Esophagus squamous epithelium (tissue), 5 donors: ENCODE measurements around the gene NEDD4L. TPM values are rescaled to one million over a fixed set of nuclear protein-coding genes. Genes with fewer than 3 reads are reported as not detected.
"Not testable (repeated sequence)": the region's sequence is repeated elsewhere in the genome, so short reads cannot be mapped to it uniquely, and the experiment has no call there.

ENCODE experiments used
- DNase-seq: peaks from one replicate; lab custom pipeline; 2025; lab: John Stamatoyannopoulos, UW
- H3K27ac ChIP-seq, 4 donors: fragments of 200-600 bp; sonication (generic); one replicate each; pipeline ENCODE4 v1.5.1; 2016 to 2019; ENCODE audit warnings: mild to moderate bottlenecking in 1 of 4
- H3K27me3 ChIP-seq, 4 donors: fragments of 200-600 bp; sonication (generic); 1 replicate in 3 of 4; 2 replicates in 1 of 4; pipeline versions ENCODE4 v1.5.1 to v1.6.0; 2017 to 2021; ENCODE audit warnings: antibody characterized with exemption in 1 of 4
- H3K36me3 ChIP-seq, 3 donors: fragments of 200-600 bp; sonication (generic); one replicate each; pipeline ENCODE4 v1.5.1; 2016 to 2019
- H3K4me1 ChIP-seq, 3 donors: fragments of 200-600 bp; sonication (generic); one replicate each; pipeline ENCODE4 v1.5.1; 2017 to 2019
- H3K4me3 ChIP-seq, 4 donors: fragments of 200-600 bp; sonication (generic); 1 replicate in 3 of 4; 2 replicates in 1 of 4; pipeline ENCODE4 v1.5.1; 2016 to 2019; ENCODE audit warnings: mild to moderate bottlenecking in 2 of 4, moderate library complexity in 1 of 4
- H3K9me3 ChIP-seq, 3 donors: fragments of 200-600 bp; sonication (generic); one replicate each; pipeline ENCODE4 v1.5.1; 2016 to 2019
- POLR2A ChIP-seq, 4 donors: fragments of 450-650 bp; IDR thresholded peaks; one replicate each; pipeline ENCODE4 v1.6.1; 2017; ENCODE audit warnings: antibody characterized with exemption in 4 of 4, mild to moderate bottlenecking in 4 of 4, moderate library complexity in 3 of 4
- WGBS, 2 donors: methylation state at CpG; one replicate each; pipeline ENCODE4 v1.1.5; 2018; 5-methylcytosine and 5-hydroxymethylcytosine counted together
- intact Hi-C: fragments of 100-400 bp; cut with DNase I; formaldehyde crosslinking; loops from one replicate; pipeline ENCODE4 v1.15.0; 2022
- total RNA-seq, 4 donors: library from RNA; depleted of rRNA; stranded (reverse); fragments of >200 nt; gene quantifications; one replicate each; pipeline ENCODE4 v1.1.0, GENCODE V29; 2016
- TF ChIP-seq, protein P1 (sequence below), 6 experiments: fragments of 450-650 bp in 4 of 6; fragments of 200-600 bp in 2 of 6; sonication (generic) in 2 of 6; IDR thresholded peaks; one replicate each; pipeline ENCODE4 v1.5.1; 2016 to 2019; ENCODE audit warnings: antibody characterized with exemption in 6 of 6, mild to moderate bottlenecking in 4 of 6, moderate library complexity in 4 of 6
- donor health status: DM: yes; HTN: yes; CAD: no.

The NEDD4L gene
- total RNA-seq, 4 donors from 2014 or later, result 17.0 to 27.6 (median 21.9) TPM

- Histone ChIP-seq H3K4me3 (no peak overlapping the region), H3K36me3 (peaks cover 0 to 12% (median 0%) of the 10 kb centered on the region in 3 donors), H3K27me3 (no peaks in the 10 kb centered on the region), H3K9me3 (no peaks in the 10 kb centered on the region), H3K27ac (no peak overlapping the region), H3K4me1 (peaks cover 0 to 17% (median 0%) of the 10 kb centered on the region in 3 donors)
- no peak for TF ChIP-seq POLR2A (IDR thresholded peaks at IDR 0.05)
- TF ChIP-seq, protein P1, sequence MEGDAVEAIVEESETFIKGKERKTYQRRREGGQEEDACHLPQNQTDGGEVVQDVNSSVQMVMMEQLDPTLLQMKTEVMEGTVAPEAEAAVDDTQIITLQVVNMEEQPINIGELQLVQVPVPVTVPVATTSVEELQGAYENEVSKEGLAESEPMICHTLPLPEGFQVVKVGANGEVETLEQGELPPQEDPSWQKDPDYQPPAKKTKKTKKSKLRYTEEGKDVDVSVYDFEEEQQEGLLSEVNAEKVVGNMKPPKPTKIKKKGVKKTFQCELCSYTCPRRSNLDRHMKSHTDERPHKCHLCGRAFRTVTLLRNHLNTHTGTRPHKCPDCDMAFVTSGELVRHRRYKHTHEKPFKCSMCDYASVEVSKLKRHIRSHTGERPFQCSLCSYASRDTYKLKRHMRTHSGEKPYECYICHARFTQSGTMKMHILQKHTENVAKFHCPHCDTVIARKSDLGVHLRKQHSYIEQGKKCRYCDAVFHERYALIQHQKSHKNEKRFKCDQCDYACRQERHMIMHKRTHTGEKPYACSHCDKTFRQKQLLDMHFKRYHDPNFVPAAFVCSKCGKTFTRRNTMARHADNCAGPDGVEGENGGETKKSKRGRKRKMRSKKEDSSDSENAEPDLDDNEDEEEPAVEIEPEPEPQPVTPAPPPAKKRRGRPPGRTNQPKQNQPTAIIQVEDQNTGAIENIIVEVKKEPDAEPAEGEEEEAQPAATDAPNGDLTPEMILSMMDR (IDR thresholded peaks at IDR 0.05), result no peak
- 87 to 90% methylated on average over 11 of the region's 11 CpGs for WGBS, 2 donors
- intact Hi-C loops, result no loop called here
- no peak for DNase-seq
These were observed 214.8 kb downstream of the NEDD4L start for GRCh38 chr18:58258692-58259342.

- WGBS, 2 donors, result 21 to 28% methylated on average over 7 of the region's 7 CpGs
- Histone ChIP-seq H3K27ac (peak overlapping the region; percentile 41 to 80 (median 69)), H3K4me1 (peaks cover 0 to 43% (median 0%) of the 10 kb centered on the region in 3 donors), H3K36me3 (no peaks in the 10 kb centered on the region), H3K27me3 (no peaks in the 10 kb centered on the region), H3K4me3 (peak overlapping the region in 3 of 4 donors; percentile 20 to 39 (median 24)), H3K9me3 (no peaks in the 10 kb centered on the region)
- no peak for TF ChIP-seq POLR2A (IDR thresholded peaks at IDR 0.05)
- TF ChIP-seq, protein P1 (IDR thresholded peaks at IDR 0.05), result no peak
- intact Hi-C loops, result no loop called here
- DNase-seq, result no peak
These were observed 219.3 kb downstream of the NEDD4L start for GRCh38 chr18:58263055-58263957.

- Histone ChIP-seq H3K4me3 (no peak overlapping the region), H3K27ac (peak overlapping the region in 2 of 4 donors; percentile 78 to 80), H3K36me3 (no peaks in the 10 kb centered on the region), H3K4me1 (peaks cover 0 to 49% (median 0%) of the 10 kb centered on the region in 3 donors), H3K27me3 (no peaks in the 10 kb centered on the region), H3K9me3 (no peaks in the 10 kb centered on the region)
- DNase-seq, result no peak
- intact Hi-C loops, result no loop called here
- TF ChIP-seq POLR2A (IDR thresholded peaks at IDR 0.05), result no peak
- TF ChIP-seq, protein P1 (IDR thresholded peaks at IDR 0.05), result no peak
- WGBS, 2 donors, result 83 to 84% methylated on average over 5 of the region's 5 CpGs
These were observed 220.0 kb downstream of the NEDD4L start for GRCh38 chr18:58264075-58264474.

DNA sequence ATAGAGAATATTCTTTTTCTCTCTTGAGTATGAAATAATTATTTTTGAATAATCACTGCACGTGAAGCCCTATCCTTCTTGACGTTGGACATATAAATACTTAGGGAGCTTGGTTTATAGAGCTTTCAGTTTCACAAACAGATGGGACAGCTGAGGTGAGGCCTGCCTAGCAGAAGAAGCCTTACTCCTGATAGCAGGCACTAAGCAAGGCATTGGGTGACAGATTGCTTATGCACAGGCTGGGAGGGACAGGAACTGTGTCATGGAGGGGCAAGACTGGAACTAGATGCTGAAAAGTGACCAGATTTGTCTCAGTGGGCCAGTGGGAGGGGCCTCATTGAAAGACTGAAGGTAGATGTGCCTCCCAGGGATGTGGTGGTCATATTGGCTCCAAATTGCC lies 220.8 kb downstream of the NEDD4L start:
- H3K9me3 ChIP-seq, result no peaks in the 10 kb centered on the region
- intact Hi-C loops, result no loop called here
- H3K4me1 ChIP-seq, result peaks cover 0 to 57% (median 4%) of the 10 kb centered on the region in 3 donors
- no peak for DNase-seq
- no peaks in the 10 kb centered on the region for H3K27me3 ChIP-seq
- no peaks in the 10 kb centered on the region for H3K36me3 ChIP-seq
- no peak for TF ChIP-seq POLR2A (IDR thresholded peaks at IDR 0.05)
- TF ChIP-seq, protein P1 (IDR thresholded peaks at IDR 0.05), result no peak
- WGBS, 2 donors, result 43 to 75% methylated on average over 2 of the region's 2 CpGs
- H3K27ac ChIP-seq, result no peak overlapping the region
- no peak overlapping the region for H3K4me3 ChIP-seq

DNA sequence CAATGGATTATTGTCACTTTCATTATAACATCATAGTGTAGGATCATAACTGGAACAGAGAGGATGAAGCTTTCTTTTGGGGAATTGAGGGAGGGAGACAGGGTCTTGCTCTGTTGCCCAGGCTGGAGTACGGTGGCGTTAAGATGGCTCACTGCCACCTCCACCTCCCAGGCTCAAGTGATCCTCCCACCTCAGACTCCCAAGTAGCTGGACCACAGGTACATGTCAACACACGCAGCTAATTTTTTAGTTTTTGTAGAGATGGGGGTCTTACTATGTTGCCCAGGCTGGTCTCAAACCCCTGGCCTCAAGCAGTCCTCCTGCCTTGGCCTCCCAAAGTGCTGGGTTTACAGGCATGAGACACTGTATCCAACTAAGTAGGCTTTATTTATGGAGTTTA lies 221.5 kb downstream of the NEDD4L start:
- H3K27me3 ChIP-seq, H3K9me3 ChIP-seq, intact Hi-C loops, H3K36me3 ChIP-seq, H3K4me3 ChIP-seq, H3K27ac ChIP-seq, DNase-seq: not testable (repeated sequence)
- 90 to 93% methylated on average over 3 of the region's 3 CpGs for WGBS, 2 donors
- peaks cover 3 to 63% (median 4%) of the 10 kb centered on the region in 3 donors for H3K4me1 ChIP-seq
